Cardiac fibroblast (primary cell): ENCODE results near the gene KCTD13.

ENCODE experiments used
- DNase-seq, 2 donors: peaks; one replicate each; pipeline versions ENCODE4 v3.0.0 to v3.0.0-alpha.2; 2010; ENCODE audit warnings: low read depth in 2 of 2
- H3K4me3 ChIP-seq, 2 donors: replicated peaks in 1 of 2; 1 replicate in 1 of 2; 2 replicates in 1 of 2; pipeline ENCODE4 v1.5.1; 2011; ENCODE audit warnings: low read depth in 2 of 2, low read length in 2 of 2, mild to moderate bottlenecking in 2 of 2, moderate library complexity in 1 of 2
- TF ChIP-seq, protein P1 (sequence below): IDR thresholded peaks from one replicate; pipeline ENCODE4 v1.5.1; 2011; ENCODE audit warnings: low read depth, mild to moderate bottlenecking, low read length, inconsistent platforms

KCTD13 gene, protein sequence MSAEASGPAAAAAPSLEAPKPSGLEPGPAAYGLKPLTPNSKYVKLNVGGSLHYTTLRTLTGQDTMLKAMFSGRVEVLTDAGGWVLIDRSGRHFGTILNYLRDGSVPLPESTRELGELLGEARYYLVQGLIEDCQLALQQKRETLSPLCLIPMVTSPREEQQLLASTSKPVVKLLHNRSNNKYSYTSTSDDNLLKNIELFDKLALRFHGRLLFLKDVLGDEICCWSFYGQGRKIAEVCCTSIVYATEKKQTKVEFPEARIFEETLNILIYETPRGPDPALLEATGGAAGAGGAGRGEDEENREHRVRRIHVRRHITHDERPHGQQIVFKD

GRCh38 chr16:29925781-29926710 lies at the start of gene KCTD13:
KCTD13 (minus strand) TSS chr16:29926226; CDS start chr16:29926033, 193 bp downstream.
- DNase-seq: peak; percentile 76 to 85
- TF ChIP-seq, protein P1, sequence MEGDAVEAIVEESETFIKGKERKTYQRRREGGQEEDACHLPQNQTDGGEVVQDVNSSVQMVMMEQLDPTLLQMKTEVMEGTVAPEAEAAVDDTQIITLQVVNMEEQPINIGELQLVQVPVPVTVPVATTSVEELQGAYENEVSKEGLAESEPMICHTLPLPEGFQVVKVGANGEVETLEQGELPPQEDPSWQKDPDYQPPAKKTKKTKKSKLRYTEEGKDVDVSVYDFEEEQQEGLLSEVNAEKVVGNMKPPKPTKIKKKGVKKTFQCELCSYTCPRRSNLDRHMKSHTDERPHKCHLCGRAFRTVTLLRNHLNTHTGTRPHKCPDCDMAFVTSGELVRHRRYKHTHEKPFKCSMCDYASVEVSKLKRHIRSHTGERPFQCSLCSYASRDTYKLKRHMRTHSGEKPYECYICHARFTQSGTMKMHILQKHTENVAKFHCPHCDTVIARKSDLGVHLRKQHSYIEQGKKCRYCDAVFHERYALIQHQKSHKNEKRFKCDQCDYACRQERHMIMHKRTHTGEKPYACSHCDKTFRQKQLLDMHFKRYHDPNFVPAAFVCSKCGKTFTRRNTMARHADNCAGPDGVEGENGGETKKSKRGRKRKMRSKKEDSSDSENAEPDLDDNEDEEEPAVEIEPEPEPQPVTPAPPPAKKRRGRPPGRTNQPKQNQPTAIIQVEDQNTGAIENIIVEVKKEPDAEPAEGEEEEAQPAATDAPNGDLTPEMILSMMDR: no peak
- peak within 1 kb of the TSS; percentile 78 to 94 for H3K4me3 ChIP-seq

DNA sequence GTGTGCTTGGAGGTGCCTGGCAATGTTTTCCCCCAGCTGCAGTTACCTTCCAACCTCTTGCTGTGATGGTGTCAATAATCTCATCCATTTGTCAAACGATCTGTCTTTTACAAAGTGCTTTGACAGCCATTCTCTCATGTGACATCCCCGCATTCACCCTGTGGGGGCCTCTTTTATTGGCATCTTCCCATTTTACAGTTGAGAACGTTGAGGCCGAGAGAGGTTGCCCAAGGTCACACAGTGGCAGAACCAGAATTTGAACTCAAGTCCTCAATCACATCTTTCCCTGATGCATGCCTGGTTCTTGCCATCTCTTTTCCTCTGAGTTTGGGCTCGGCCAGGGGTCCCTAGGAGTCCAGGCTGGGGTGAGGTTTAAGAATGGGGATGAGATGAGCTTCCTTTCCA lies 49.1 kb upstream of the KCTD13 start:
- peak overlapping the region; percentile 92 to 95 for H3K4me3 ChIP-seq
- TF ChIP-seq, protein P1: no peak
- no peak for DNase-seq

- TF ChIP-seq, protein P1: no peak
- H3K4me3 ChIP-seq: peak overlapping the region; percentile 92 to 95
- peak; percentile 30 to 34 for DNase-seq
These were observed 48.5 kb upstream of the KCTD13 start for GRCh38 chr16:29974291-29975133.

DNA sequence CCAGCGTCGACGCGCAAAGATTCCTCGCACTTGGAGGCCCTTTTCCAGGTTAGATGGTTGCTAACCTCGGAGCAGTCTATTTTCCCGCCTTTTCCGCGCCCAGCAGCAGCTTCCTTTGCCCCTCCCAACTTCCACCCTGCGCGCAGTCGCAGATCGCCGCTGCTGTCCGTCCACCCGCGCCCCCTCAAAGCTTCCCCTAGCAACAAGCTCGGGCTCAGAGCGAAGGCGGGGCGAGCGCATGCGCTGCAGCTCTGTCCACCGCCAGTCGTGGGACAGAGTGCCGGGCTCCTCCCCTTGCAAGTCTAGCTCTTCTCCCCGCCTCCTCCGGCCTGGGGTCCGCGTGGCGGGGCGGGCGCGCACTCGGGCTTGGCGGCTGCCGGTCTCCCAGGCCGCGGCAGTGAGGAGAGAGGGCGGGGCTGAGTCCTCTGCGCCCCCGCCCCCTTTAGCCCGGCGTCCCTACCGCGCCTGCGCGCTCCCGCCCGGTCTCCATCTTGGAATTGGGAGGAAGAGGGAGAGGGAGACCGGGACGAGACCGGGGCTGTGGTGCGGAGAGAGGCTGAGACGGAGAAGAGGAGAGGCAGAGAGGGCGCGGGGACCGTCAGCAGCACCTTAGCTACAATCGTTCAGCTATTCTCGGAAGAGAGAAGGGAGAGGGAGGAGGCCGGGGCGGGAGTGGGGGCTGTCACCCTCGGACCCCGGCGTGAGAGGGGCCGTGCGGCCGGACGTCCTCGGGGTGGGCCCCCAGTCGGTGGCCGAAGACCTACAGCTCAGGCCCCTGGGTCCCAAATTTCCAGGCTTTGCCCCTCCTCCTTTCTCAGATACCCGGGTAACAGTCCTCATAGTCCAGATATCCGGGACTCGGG lies 47.6 kb upstream of the KCTD13 start, which contains the start of gene TAOK2:
Gene TAOK2 (plus strand): TSS at position 485 of the 863 bp plus-strand sequence. CDS start 3,905 bp downstream, outside the sequence.
- peak within 1 kb of the TSS; percentile 92 to 95 for H3K4me3 ChIP-seq
- TF ChIP-seq, protein P1: no peak
- DNase-seq: peak; percentile 99 to 100

- H3K4me3 ChIP-seq: no peak overlapping the region
- TF ChIP-seq, protein P1: no peak
- DNase-seq: no peak
These were observed 47.0 kb upstream of the KCTD13 start for GRCh38 chr16:29972992-29973383.
